Stimulated activated naive CD8-positive, alpha-beta T cell treated with anti-CD3 and anti-CD28 coated beads, Interleukin-15, amount 100 ng/mL, for 72 hours (primary cell): Measurements from ENCODE around the gene BANP.
"Not testable (repeated sequence)": the region's sequence is repeated elsewhere in the genome, so short reads cannot be mapped to it uniquely, and the experiment has no call there.

Experiments used
- ATAC-seq: fragments of 150-1000 bp; cut with Tn5 transposase; 2 replicates; pipeline ENCODE4 v1.10.0; 2021; ENCODE audit warnings: mild to moderate bottlenecking, moderate library complexity
- DNase-seq, 2 donors: peaks; one replicate each; pipeline ENCODE4 v3.0.0; 2021 to 2022
- H3K27ac Mint-ChIP-seq, 2 donors: one replicate each; pipeline ENCODE4 v1.8.0; 2022; ENCODE audit warnings: mild to moderate bottlenecking in 2 of 2, mixed read lengths in 2 of 2, moderate library complexity in 2 of 2
- H3K27me3 Mint-ChIP-seq: one replicate; pipeline ENCODE4 v1.8.0; 2022; ENCODE audit warnings: mixed read lengths
- H3K4me1 Mint-ChIP-seq: one replicate; pipeline ENCODE4 v1.8.0; 2022; ENCODE audit warnings: mild to moderate bottlenecking, mixed read lengths
- H3K4me3 Mint-ChIP-seq, 2 donors: one replicate each; pipeline ENCODE4 v1.8.0; 2022; ENCODE audit warnings: mild to moderate bottlenecking in 2 of 2, mixed read lengths in 2 of 2, moderate library complexity in 1 of 2
- H3K9me3 Mint-ChIP-seq, 2 donors: one replicate each; pipeline ENCODE4 v1.8.0; 2022; ENCODE audit warnings: mixed read lengths in 2 of 2

BANP gene

GRCh38 chr16:88028177-88028930 is 77.1 kb downstream of the BANP start:
- H3K9me3 Mint-ChIP-seq, ATAC-seq, DNase-seq, H3K4me1 Mint-ChIP-seq, H3K27me3 Mint-ChIP-seq, H3K27ac Mint-ChIP-seq, H3K4me3 Mint-ChIP-seq: not testable (repeated sequence)

GRCh38 chr16:88030498-88030897 is 79.3 kb downstream of the BANP start:
- Mint-ChIP-seq H3K27ac (no peak overlapping the region), H3K4me3 (no peak overlapping the region), H3K27me3 (no peaks in the 10 kb centered on the region), H3K9me3 (no peaks in the 10 kb centered on the region), H3K4me1 (no peaks in the 10 kb centered on the region)
- DNase-seq (no peak), ATAC-seq (no peak)

DNA sequence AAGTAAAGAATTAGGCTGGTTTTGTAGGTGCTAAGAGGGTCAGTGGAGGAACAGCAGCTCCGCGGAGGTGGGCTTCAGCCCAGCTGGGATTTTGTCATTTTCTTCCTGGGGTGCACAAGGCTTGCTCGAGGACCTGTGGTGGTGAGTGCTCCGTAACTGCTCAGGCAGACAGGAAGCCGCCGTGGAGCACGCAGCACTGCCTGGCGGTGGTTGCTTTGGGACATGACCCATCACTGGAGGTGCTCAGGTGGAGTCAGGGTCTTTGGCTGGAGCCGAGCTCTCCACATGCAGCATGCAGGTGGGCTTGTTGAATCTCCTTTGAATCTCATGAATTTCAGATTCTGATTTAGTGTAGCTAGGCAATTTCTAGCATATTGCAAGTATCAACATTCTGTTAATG is 79.7 kb downstream of the BANP start:
- not testable (repeated sequence) for H3K9me3 Mint-ChIP-seq, DNase-seq, ATAC-seq, H3K27ac Mint-ChIP-seq, H3K4me3 Mint-ChIP-seq, H3K4me1 Mint-ChIP-seq, H3K27me3 Mint-ChIP-seq

DNA sequence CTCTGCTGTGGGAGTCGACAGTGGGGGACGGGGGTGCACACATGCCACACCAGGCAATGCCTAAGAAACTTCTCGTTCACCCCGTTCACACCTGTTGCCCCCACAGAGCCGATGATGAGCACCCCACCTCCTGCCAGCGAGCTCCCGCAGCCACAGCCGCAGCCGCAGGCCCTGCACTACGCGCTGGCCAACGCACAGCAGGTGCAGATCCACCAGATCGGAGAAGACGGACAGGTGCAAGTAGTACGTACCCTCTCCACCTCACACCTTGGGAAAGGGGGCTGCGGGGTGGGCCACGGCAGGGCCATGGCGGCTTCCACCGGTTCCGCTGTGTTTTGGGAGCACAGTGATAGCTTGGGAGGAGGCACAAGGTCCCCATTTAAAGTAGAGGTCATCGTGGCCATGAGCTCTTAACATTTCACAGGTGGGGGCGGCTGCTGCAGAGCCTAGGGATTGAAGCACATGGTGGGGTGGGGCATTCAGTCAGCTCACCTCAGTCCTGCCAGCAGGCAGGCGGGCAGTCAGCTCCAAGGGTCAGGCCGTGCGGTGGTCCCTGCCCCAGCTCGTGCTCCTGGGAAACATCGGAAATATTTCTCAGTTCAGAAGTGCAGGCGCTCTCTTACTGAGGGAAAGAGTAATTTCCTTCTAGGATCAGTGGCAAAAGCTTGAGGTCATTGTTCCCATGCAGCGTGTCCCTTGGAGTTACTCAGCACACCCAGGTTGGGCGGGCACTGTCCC is 81.9 kb downstream of the BANP start:
- H3K27ac Mint-ChIP-seq, DNase-seq, H3K4me3 Mint-ChIP-seq, ATAC-seq, H3K4me1 Mint-ChIP-seq, H3K9me3 Mint-ChIP-seq, H3K27me3 Mint-ChIP-seq: not testable (repeated sequence)

GRCh38 chr16:88034770-88035169 is 83.5 kb downstream of the BANP start:
- H3K27me3 Mint-ChIP-seq: no peaks in the 10 kb centered on the region
- ATAC-seq (no peak), DNase-seq (no peak)
- H3K4me3 Mint-ChIP-seq: no peak overlapping the region
- no peaks in the 10 kb centered on the region for H3K4me1 Mint-ChIP-seq
- H3K27ac Mint-ChIP-seq: no peak overlapping the region
- H3K9me3 Mint-ChIP-seq: no peaks in the 10 kb centered on the region

DNA sequence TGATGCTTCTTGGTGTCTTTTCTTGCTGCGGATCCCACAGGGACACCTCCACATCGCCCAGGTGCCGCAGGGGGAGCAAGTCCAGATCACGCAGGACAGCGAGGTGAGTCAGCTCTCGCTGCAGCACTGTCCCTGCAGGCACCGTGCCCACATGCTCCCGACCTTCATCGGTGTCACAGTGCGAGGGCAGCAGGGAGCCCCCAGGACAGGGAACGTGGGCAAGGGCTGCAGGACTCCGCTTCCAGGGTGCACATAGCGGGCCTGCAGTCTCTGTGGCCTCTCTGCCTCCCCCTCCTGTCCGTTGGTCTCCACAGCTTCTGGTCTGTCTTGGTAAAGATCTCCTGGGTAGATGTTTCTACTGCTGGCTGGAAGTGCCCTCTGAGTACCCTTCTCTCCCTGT is 84.1 kb downstream of the BANP start:
- DNase-seq (no peak), ATAC-seq (no peak)
- Mint-ChIP-seq H3K27me3 (no peaks in the 10 kb centered on the region), H3K4me3 (no peak overlapping the region), H3K9me3 (no peaks in the 10 kb centered on the region), H3K4me1 (no peaks in the 10 kb centered on the region), H3K27ac (peak overlapping the region in 1 of 2 donors; percentile 19)

GRCh38 chr16:88035884-88036639 is 84.8 kb downstream of the BANP start:
- not testable (repeated sequence) for H3K9me3 Mint-ChIP-seq
- peak overlapping the region; percentile 16 to 51 for H3K27ac Mint-ChIP-seq

DNA sequence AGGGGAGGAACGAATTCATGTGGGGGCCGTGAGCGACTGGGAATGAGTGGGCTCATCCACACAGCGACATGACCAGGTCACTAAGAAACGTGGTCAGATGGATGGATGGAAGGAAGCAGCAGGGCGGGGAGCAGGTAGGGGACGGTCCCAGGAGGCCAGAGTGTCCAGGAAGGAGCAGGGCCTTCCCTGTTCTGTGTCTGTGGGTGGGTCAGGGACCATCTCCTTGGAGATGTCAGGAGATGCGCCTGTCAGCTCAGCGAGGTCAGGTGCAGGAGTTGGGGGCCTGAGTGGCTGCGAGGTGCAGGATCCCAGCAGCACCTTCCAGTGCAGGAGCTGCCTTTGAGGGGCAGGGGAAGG is 85.4 kb downstream of the BANP start:
- not testable (repeated sequence) for ATAC-seq, H3K9me3 Mint-ChIP-seq, DNase-seq, H3K4me1 Mint-ChIP-seq, H3K27me3 Mint-ChIP-seq, H3K4me3 Mint-ChIP-seq
- peak overlapping the region in 1 of 2 donors; percentile 51 for H3K27ac Mint-ChIP-seq

More at GRCh38 chr16:88035884-88036639, 84.8 kb downstream of the BANP start:
- not testable (repeated sequence) for H3K4me1 Mint-ChIP-seq, H3K27me3 Mint-ChIP-seq, ATAC-seq, DNase-seq, H3K4me3 Mint-ChIP-seq

- not testable (repeated sequence) for DNase-seq, H3K4me3 Mint-ChIP-seq, H3K9me3 Mint-ChIP-seq, ATAC-seq, H3K4me1 Mint-ChIP-seq, H3K27me3 Mint-ChIP-seq
- H3K27ac Mint-ChIP-seq: peak overlapping the region in 1 of 2 donors; percentile 27
These were observed 86.1 kb downstream of the BANP start for GRCh38 chr16:88037359-88037758.

DNA sequence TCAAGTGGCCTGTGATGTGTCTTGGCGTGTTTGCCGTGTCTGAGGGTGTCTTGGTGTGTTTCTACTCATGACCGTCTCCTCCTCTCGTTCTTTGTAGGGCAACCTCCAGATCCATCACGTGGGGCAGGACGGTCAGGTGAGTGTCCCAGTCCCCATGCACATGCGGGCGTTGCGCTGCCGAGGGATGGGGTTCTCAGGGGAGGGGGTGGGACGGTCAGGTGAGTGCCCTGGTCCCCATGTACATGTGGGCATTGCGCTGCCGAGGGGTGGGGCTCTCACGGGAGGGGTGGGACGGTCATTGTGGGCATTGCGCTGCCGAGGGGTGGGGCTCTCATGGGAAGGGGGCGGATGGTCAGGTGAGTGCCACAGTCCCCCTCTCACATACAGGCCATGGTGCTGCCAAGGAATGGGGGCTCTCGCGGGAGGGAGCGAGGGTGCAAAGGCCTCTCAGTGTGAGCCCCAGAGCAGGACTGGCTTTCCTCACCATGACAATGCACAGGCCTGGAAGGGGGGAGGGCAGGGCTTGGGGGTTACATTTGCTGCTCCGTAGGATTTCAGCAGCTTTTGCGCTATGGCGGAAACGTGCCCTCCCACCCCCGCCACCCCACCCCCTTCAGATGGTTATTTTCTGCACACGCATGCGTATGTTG is 86.8 kb downstream of the BANP start:
- DNase-seq, H3K4me3 Mint-ChIP-seq, H3K4me1 Mint-ChIP-seq, H3K9me3 Mint-ChIP-seq, ATAC-seq, H3K27me3 Mint-ChIP-seq: not testable (repeated sequence)
- H3K27ac Mint-ChIP-seq: peak overlapping the region in 1 of 2 donors; percentile 27

GRCh38 chr16:88038526-88038908 is 87.3 kb downstream of the BANP start:
- not testable (repeated sequence) for H3K4me3 Mint-ChIP-seq, H3K4me1 Mint-ChIP-seq, DNase-seq, H3K9me3 Mint-ChIP-seq, H3K27me3 Mint-ChIP-seq, ATAC-seq
- H3K27ac Mint-ChIP-seq: peak overlapping the region in 1 of 2 donors; percentile 19

DNA sequence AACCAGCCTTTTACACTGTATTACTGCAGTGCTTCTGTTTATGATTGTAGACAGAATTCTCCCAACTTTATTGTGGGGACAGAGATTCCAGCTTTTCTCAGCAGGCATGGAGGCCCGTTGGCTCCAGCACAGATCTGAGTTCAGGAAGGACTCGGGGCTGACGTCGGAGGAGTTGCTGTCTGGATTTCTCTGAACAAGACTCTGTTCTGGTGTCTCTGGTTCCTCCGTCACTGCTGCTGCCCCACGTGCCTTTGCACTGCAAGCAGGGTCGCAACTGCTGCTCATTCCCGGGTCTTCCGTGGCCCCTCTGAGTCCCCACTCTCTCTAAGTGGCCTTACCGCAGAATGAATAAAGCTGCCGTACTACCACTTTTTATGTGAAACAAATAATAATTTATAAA is 88.4 kb downstream of the BANP start:
- Mint-ChIP-seq H3K4me1 (no peaks in the 10 kb centered on the region), H3K9me3 (no peaks in the 10 kb centered on the region), H3K27me3 (no peaks in the 10 kb centered on the region), H3K4me3 (no peak overlapping the region), H3K27ac (peak overlapping the region in 1 of 2 donors; percentile 83)
- ATAC-seq (no peak), DNase-seq (no peak)

DNA sequence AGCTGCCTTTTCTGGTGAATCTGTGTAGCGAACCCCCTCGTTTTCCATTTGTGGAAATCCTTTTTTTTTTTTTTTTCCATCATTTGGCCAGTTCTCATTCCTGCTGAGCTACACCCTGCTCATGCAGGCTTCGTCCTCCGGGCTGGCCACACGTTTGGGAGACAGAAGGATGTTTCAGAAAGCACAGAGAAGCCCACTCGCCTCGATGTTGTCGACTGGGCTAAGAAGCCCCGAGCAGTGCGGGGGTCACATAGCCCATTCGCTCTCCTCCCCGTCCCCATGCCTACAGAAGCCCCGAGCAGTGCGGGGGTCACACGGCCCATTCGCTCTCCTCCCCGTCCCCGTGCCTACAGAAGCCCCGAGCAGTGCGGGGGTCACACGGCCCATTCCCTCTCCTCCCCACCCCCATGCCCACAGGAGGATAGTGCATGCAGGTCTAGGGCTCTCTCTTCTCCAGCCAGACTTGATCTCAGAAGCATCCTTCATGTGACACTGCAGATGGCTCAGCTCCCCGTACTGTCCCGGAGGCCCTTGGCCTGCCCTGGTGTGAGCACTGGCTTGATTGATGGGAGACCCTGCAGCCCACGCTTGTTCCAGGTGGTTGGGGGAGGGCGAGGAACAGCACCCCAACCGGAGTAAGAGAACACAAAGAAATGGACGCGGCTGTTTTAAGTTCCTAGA is 89.1 kb downstream of the BANP start:
- DNase-seq, H3K4me3 Mint-ChIP-seq, H3K9me3 Mint-ChIP-seq, H3K4me1 Mint-ChIP-seq, ATAC-seq, H3K27me3 Mint-ChIP-seq: not testable (repeated sequence)
- peak overlapping the region in 1 of 2 donors; percentile 50 for H3K27ac Mint-ChIP-seq

GRCh38 chr16:88040877-88041244 is 89.6 kb downstream of the BANP start:
- not testable (repeated sequence) for H3K27ac Mint-ChIP-seq, DNase-seq, H3K9me3 Mint-ChIP-seq, H3K4me1 Mint-ChIP-seq, H3K4me3 Mint-ChIP-seq, ATAC-seq, H3K27me3 Mint-ChIP-seq

DNA sequence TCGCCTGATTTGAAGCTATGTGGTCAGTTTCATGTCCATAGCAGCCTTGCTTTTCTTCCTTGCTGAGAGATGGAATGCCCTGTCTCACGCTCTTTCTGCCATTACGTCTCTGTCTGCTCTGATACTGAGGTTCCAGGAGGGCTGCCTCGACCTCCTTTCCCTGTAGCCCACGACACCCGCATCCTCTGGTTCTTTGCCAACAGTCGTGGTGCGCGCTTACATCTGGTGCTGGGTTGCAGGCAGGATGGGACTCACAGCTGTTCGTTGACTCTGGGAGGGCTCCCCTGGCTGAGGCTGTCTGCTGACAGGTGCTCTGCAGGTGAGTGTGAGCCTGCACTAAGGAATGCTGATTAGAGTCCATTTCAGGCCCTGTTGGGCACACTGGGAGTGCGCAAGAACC is 90.3 kb downstream of the BANP start:
- not testable (repeated sequence) for H3K4me3 Mint-ChIP-seq, H3K27me3 Mint-ChIP-seq, H3K27ac Mint-ChIP-seq, H3K4me1 Mint-ChIP-seq, DNase-seq, H3K9me3 Mint-ChIP-seq, ATAC-seq
